H9 (cell line): ENCODE data around the gene KCNMA1. TPM values are rescaled to one million over a fixed set of nuclear protein-coding genes. Genes with fewer than 3 reads are reported as not detected.

ENCODE experiments used
- DNase-seq: peaks from one replicate; pipeline ENCODE4 v3.0.0-alpha.2; 2017
- H2AFZ ChIP-seq: one replicate; pipeline ENCODE4 v1.6.1; 2013; ENCODE audit warnings: mild to moderate bottlenecking, low read length, control low read depth, moderate library complexity
- H2AK5ac ChIP-seq: 2 replicates; pipeline ENCODE4 v1.6.1; 2013; ENCODE audit warnings: low read length, control low read depth, mixed read lengths; ENCODE audit not compliant: insufficient read length
- H2BK120ac ChIP-seq: one replicate; pipeline ENCODE4 v1.6.1; 2013; ENCODE audit warnings: low read depth, mild to moderate bottlenecking, low read length, control low read depth, inconsistent platforms; ENCODE audit not compliant: poor library complexity, severe bottlenecking
- H2BK12ac ChIP-seq: 2 replicates; pipeline ENCODE4 v1.6.1; 2013; ENCODE audit warnings: low read length, control low read depth, mixed read lengths, low read depth; ENCODE audit not compliant: insufficient read length
- H2BK15ac ChIP-seq: 2 replicates; pipeline ENCODE4 v1.6.1; 2013; ENCODE audit warnings: low read depth, low read length, control low read depth
- H2BK20ac ChIP-seq: one replicate; pipeline ENCODE4 v1.6.1; 2013; ENCODE audit warnings: low read depth, mild to moderate bottlenecking, low read length, control low read depth, inconsistent platforms; ENCODE audit not compliant: poor library complexity, severe bottlenecking
- H2BK5ac ChIP-seq: 2 replicates; pipeline ENCODE4 v1.6.1; 2013; ENCODE audit warnings: low read length, control low read depth, mixed read lengths; ENCODE audit not compliant: insufficient read length
- H3K14ac ChIP-seq: 2 replicates; pipeline ENCODE4 v1.6.1; 2013; ENCODE audit warnings: low read length, control low read depth; ENCODE audit not compliant: insufficient read depth
- H3K18ac ChIP-seq: 2 replicates; pipeline ENCODE4 v1.6.1; 2013; ENCODE audit warnings: low read depth, mild to moderate bottlenecking, mixed read lengths, low read length, control low read depth; ENCODE audit not compliant: insufficient read length
- H3K23ac ChIP-seq: 2 replicates; pipeline ENCODE4 v1.6.1; 2013; ENCODE audit warnings: low read length, control low read depth, mixed read lengths, low read depth; ENCODE audit not compliant: insufficient read length
- H3K23me2 ChIP-seq: 2 replicates; pipeline ENCODE4 v1.6.1; 2013; ENCODE audit warnings: low read depth, mild to moderate bottlenecking, mixed read lengths, low read length, control low read depth; ENCODE audit not compliant: insufficient read length, poor library complexity, severe bottlenecking
- H3K27ac ChIP-seq: 2 replicates; pipeline ENCODE4 v1.5.1; 2013; ENCODE audit warnings: low read length, control low read depth, mixed read lengths, low read depth; ENCODE audit not compliant: insufficient read length
- H3K27me3 ChIP-seq: 2 replicates; pipeline ENCODE4 v1.6.1; 2013; ENCODE audit warnings: low read length, control low read depth, inconsistent platforms; ENCODE audit not compliant: insufficient read depth
- H3K4ac ChIP-seq: 2 replicates; pipeline ENCODE4 v1.6.1; 2013; ENCODE audit warnings: low read depth, mild to moderate bottlenecking, control low read depth, inconsistent platforms, low read length, moderate library complexity
- H3K4me1 ChIP-seq: 2 replicates; pipeline ENCODE4 v1.6.1; 2013; ENCODE audit warnings: low read length, control low read depth, inconsistent platforms; ENCODE audit not compliant: insufficient read depth
- H3K4me2 ChIP-seq: 2 replicates; pipeline ENCODE4 v1.6.1; 2013; ENCODE audit warnings: low read length, control low read depth, mixed read lengths; ENCODE audit not compliant: insufficient read length, insufficient read depth
- H3K56ac ChIP-seq: 2 replicates; pipeline ENCODE4 v1.6.1; 2013; ENCODE audit warnings: low read depth, mild to moderate bottlenecking, mixed read lengths, low read length, control low read depth; ENCODE audit not compliant: insufficient read length
- H3K79me1 ChIP-seq: 2 replicates; pipeline ENCODE4 v1.6.1; 2013; ENCODE audit warnings: low read depth, mild to moderate bottlenecking, moderate library complexity, low read length, control low read depth, inconsistent platforms; ENCODE audit not compliant: insufficient read depth, poor library complexity, severe bottlenecking
- H3K79me2 ChIP-seq: 2 replicates; pipeline ENCODE4 v1.6.1; 2013; ENCODE audit warnings: low read length, control low read depth, inconsistent platforms; ENCODE audit not compliant: insufficient read depth
- H3K9ac ChIP-seq: 2 replicates; pipeline ENCODE4 v1.6.1; 2013; ENCODE audit warnings: low read length, control low read depth, mixed read lengths; ENCODE audit not compliant: insufficient read length; ENCODE audit errors: extremely low read depth
- H3K9me3 ChIP-seq: one replicate; pipeline ENCODE4 v1.6.1; 2013; ENCODE audit warnings: low read depth, low read length, inconsistent platforms; ENCODE audit not compliant: control insufficient read depth
- H3T11ph ChIP-seq: one replicate; pipeline ENCODE4 v1.6.1; 2013; ENCODE audit warnings: mild to moderate bottlenecking, low read length, control low read depth, inconsistent platforms
- H4K20me1 ChIP-seq: one replicate; pipeline ENCODE4 v1.6.1; 2013; ENCODE audit not compliant: control insufficient read depth, insufficient read length, insufficient read depth
- H4K5ac ChIP-seq: 2 replicates; pipeline ENCODE4 v1.6.1; 2013; ENCODE audit warnings: low read depth, mild to moderate bottlenecking, mixed read lengths, low read length, control low read depth; ENCODE audit not compliant: insufficient read length
- H4K8ac ChIP-seq: replicated peaks from 2 replicates; pipeline ENCODE4 v1.6.1; 2013; ENCODE audit warnings: low read length, control low read depth, mixed read lengths, low read depth; ENCODE audit not compliant: insufficient read length
- H4K91ac ChIP-seq: 2 replicates; pipeline ENCODE4 v1.6.1; 2013; ENCODE audit warnings: low read depth, mild to moderate bottlenecking, moderate library complexity, mixed read lengths, low read length, control low read depth; ENCODE audit not compliant: insufficient read length
- H3K27ac Mint-ChIP-seq, 3 experiments: 2 replicates in 2 of 3; 3 replicates in 1 of 3; pipeline ENCODE4 v1.8.0; 2020 to 2021; ENCODE audit warnings: mixed read lengths in 3 of 3, mild to moderate bottlenecking in 1 of 3, moderate library complexity in 1 of 3
- H3K27me3 Mint-ChIP-seq: 2 replicates; pipeline ENCODE4 v1.8.0; 2021; ENCODE audit warnings: low read depth, mild to moderate bottlenecking, moderate library complexity, mixed read lengths
- H3K36me3 Mint-ChIP-seq, 3 experiments: 2 replicates in 2 of 3; 3 replicates in 1 of 3; pipeline ENCODE4 v1.8.0; 2020 to 2021; ENCODE audit warnings: low read depth in 3 of 3, mixed read lengths in 3 of 3; ENCODE audit not compliant: insufficient read depth in 1 of 3
- H3K4me1 Mint-ChIP-seq, 2 experiments: 2 replicates each; pipeline ENCODE4 v1.8.0; 2020; ENCODE audit warnings: mixed read lengths in 2 of 2
- H3K4me3 Mint-ChIP-seq, 2 experiments: 2 replicates in 1 of 2; 3 replicates in 1 of 2; pipeline ENCODE4 v1.8.0; 2020 to 2021; ENCODE audit warnings: mild to moderate bottlenecking in 2 of 2, mixed read lengths in 2 of 2, moderate library complexity in 1 of 2
- H3K9me3 Mint-ChIP-seq, 2 experiments: 2 replicates in 1 of 2; 3 replicates in 1 of 2; pipeline ENCODE4 v1.8.0; 2020; ENCODE audit warnings: mild to moderate bottlenecking in 2 of 2, mixed read lengths in 2 of 2, moderate library complexity in 1 of 2
- WGBS: extraction: QIAGEN DNeasy Blood & Tissue Kit; methylation state at CpG from one replicate; pipeline ENCODE4 v1.1.7; 2013; ENCODE audit warnings: missing lambda C conversion rate, low lambda C conversion rate, mixed read lengths; ENCODE audit not compliant: insufficient read length; ENCODE audit errors: extremely low coverage; 5-methylcytosine and 5-hydroxymethylcytosine counted together
- total RNA-seq: library from RNA; stranded (reverse); gene quantifications from 2 replicates; pipeline ENCODE4 v1.2.1, GENCODE V29; 2021
- TF ChIP-seq, protein P1 (sequence below): fragments of 200-600 bp; sonication (generic); conservative IDR thresholded peaks from 3 replicates; pipeline ENCODE4 v1.8.0; 2021; ENCODE audit warnings: antibody characterized with exemption, mild to moderate bottlenecking

Gene KCNMA1
- total RNA-seq, 1 experiment from 2014 or later, result 2.0 TPM

DNA sequence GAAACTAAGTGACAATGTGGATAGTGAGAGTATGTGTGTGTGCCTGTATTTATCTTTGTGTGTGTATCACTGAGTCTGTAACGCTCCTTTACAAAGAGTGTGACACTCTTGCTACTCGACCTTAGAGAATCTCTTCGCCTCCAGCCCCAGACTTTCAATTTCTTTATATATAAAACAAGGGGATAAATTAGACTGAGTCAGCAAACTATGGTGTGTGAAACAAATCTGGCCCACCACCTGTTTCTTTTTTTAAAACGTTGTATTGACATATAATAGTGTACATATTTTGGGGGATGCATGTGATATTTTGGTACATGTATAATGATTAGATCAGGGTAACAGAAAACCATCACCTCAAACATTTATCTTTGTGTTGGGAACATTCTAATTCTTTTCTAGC, 240.5 kb downstream of the KCNMA1 start:
- H2BK5ac ChIP-seq, result no peak overlapping the region
- no peak overlapping the region for H3K23ac ChIP-seq
- no peak overlapping the region for H3K27ac Mint-ChIP-seq
- H3K18ac ChIP-seq, result no peak overlapping the region
- H3K79me2 ChIP-seq, result no peaks in the 10 kb centered on the region
- no peak overlapping the region for H3K4me3 Mint-ChIP-seq
- H3K27me3 Mint-ChIP-seq, result no peaks in the 10 kb centered on the region; the same call in none of the 2 replicates
- no peaks in the 10 kb centered on the region for H3K9me3 ChIP-seq
- H3K4me1 ChIP-seq, result 0 out of 2 replicates have a peak, but pooled peaks cover 2% of the 10 kb centered on the region
- no peaks in the 10 kb centered on the region for H3K27me3 ChIP-seq
- no peak for DNase-seq
- H3K4ac ChIP-seq, result no peak overlapping the region
- no peak overlapping the region for H4K5ac ChIP-seq
- no peak overlapping the region for H3K56ac ChIP-seq
- TF ChIP-seq, protein P1, sequence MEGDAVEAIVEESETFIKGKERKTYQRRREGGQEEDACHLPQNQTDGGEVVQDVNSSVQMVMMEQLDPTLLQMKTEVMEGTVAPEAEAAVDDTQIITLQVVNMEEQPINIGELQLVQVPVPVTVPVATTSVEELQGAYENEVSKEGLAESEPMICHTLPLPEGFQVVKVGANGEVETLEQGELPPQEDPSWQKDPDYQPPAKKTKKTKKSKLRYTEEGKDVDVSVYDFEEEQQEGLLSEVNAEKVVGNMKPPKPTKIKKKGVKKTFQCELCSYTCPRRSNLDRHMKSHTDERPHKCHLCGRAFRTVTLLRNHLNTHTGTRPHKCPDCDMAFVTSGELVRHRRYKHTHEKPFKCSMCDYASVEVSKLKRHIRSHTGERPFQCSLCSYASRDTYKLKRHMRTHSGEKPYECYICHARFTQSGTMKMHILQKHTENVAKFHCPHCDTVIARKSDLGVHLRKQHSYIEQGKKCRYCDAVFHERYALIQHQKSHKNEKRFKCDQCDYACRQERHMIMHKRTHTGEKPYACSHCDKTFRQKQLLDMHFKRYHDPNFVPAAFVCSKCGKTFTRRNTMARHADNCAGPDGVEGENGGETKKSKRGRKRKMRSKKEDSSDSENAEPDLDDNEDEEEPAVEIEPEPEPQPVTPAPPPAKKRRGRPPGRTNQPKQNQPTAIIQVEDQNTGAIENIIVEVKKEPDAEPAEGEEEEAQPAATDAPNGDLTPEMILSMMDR, result no peak
- H4K20me1 ChIP-seq, result no peaks in the 10 kb centered on the region
- no peaks in the 10 kb centered on the region for H3K9me3 Mint-ChIP-seq
- no peak overlapping the region for H2AFZ ChIP-seq
- H3K4me2 ChIP-seq, result no peak overlapping the region
- H3T11ph ChIP-seq, result no peak overlapping the region
- no peak overlapping the region for H4K91ac ChIP-seq
- no peak overlapping the region for H3K27ac ChIP-seq
- no peak overlapping the region for H4K8ac ChIP-seq
- no peak overlapping the region for H2BK15ac ChIP-seq
- no CpG with 5 or more reads among the region's 4 CpGs for WGBS
- H3K4me1 Mint-ChIP-seq, result peaks cover 0 to 3% of the 10 kb centered on the region in 2 experiments; a peak in 3 of 4 replicates
- no peak overlapping the region for H3K14ac ChIP-seq
- no peak overlapping the region for H2BK120ac ChIP-seq
- H2AK5ac ChIP-seq, result no peak overlapping the region
- no peak overlapping the region for H2BK12ac ChIP-seq
- no peaks in the 10 kb centered on the region for H3K23me2 ChIP-seq
- no peak overlapping the region for H2BK20ac ChIP-seq
- H3K79me1 ChIP-seq, result no peaks in the 10 kb centered on the region
- H3K9ac ChIP-seq, result no peak overlapping the region
- no peaks in the 10 kb centered on the region for H3K36me3 Mint-ChIP-seq
